ENCODE data around the gene SLC22A23. TPM values are rescaled to one million over a fixed set of nuclear protein-coding genes. Genes with fewer than 3 reads are reported as not detected.

SLC22A23 gene
- total and polyA plus RNA-seq, 2 experiments from 2014 or later = 6.1 to 38.3 TPM

DNA sequence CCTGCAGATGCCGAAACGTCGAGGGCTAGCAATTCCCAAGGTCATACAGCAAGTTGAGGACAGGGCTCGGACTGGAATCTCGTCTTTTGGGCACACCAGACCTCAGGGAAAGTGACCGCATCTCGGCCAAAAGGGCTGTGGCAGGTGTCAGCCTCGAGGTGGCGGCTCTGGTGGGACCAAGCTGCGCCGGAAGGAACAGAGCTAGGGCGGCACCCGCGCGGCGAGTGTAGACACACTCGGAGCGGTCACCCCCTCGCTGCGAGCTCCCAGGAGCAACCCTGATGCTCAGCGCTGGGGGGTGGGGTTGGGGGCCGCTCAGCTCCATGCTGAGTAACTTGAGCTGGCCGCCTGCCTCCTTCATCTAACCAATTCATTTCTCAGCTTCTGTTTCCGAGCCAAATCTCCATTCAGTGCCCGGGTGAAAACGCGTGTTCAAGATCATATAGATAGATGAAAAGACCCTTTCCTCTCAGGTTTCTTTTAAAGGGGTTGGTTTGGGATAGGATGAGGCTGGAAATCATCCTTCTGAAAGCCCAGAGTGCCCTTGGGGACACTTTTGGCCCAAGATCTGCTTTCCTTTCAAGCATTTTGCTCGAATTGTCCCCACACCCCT, 227.2 kb downstream of the SLC22A23 start:
- ATAC-seq (peak; percentile 2), DNase-seq (ENCODE audit: low spot score) (peak; percentile 81)
- peaks cover 50% of the 10 kb centered on the region for H3K4me1 Mint-ChIP-seq
- Histone ChIP-seq H3F3A (replicated peaks; ENCODE audit: low read depth) (peaks cover 34% of the 10 kb centered on the region), H3K9me2 (ENCODE audit: insufficient read depth) (no peaks in the 10 kb centered on the region), H3K27me3 (ENCODE audit: insufficient read depth) (peaks cover 36% of the 10 kb centered on the region), H3K36me3 (ENCODE audit: insufficient read depth) (peaks cover under 1% of the 10 kb centered on the region; the same call in 1 of the 2 replicates), H4K20me1 (replicated peaks; ENCODE audit: insufficient read depth) (peaks cover 17% of the 10 kb centered on the region), H2AFZ (peak overlapping the region; percentile 90), H3K4me1 (ENCODE audit: insufficient read depth) (peaks cover 49% of the 10 kb centered on the region), H3K79me2 (replicated peaks; ENCODE audit: insufficient read depth) (peaks cover 24% of the 10 kb centered on the region), H3K4me3 (peak overlapping the region; percentile 93), H3K4me2 (peak overlapping the region; percentile 96), H3K27ac (ENCODE audit: low read depth) (no peak overlapping the region)
- TF ChIP-seq, protein P1, sequence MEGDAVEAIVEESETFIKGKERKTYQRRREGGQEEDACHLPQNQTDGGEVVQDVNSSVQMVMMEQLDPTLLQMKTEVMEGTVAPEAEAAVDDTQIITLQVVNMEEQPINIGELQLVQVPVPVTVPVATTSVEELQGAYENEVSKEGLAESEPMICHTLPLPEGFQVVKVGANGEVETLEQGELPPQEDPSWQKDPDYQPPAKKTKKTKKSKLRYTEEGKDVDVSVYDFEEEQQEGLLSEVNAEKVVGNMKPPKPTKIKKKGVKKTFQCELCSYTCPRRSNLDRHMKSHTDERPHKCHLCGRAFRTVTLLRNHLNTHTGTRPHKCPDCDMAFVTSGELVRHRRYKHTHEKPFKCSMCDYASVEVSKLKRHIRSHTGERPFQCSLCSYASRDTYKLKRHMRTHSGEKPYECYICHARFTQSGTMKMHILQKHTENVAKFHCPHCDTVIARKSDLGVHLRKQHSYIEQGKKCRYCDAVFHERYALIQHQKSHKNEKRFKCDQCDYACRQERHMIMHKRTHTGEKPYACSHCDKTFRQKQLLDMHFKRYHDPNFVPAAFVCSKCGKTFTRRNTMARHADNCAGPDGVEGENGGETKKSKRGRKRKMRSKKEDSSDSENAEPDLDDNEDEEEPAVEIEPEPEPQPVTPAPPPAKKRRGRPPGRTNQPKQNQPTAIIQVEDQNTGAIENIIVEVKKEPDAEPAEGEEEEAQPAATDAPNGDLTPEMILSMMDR (conservative IDR thresholded peaks at IDR 0.05; ENCODE audit: low read depth in 2 of 2) = peak; percentile 17 to 18; a peak in 1 of 4 replicates
- TF ChIP-seq POLR2AphosphoS5 (IDR thresholded peaks at IDR 0.05; ENCODE audit: low read depth) = peak; percentile 29; the same call in 1 of the 2 replicates
- no peak for TF ChIP-seq JUNB (IDR thresholded peaks at IDR 0.05; ENCODE audit: unreplicated experiment)
- peaks cover 18% of the 10 kb centered on the region for H3K36me3 Mint-ChIP-seq (ENCODE audit: low read depth)
- peaks cover 46% of the 10 kb centered on the region for H3K27me3 Mint-ChIP-seq (ENCODE audit: insufficient read depth, low read depth, poor library complexity)
- peak overlapping the region; percentile 91 for H3K4me3 Mint-ChIP-seq
- no peaks in the 10 kb centered on the region; the same call in 2 of the 3 replicates for H3K9me3 Mint-ChIP-seq
- H3K27ac Mint-ChIP-seq = no peak overlapping the region

DNA sequence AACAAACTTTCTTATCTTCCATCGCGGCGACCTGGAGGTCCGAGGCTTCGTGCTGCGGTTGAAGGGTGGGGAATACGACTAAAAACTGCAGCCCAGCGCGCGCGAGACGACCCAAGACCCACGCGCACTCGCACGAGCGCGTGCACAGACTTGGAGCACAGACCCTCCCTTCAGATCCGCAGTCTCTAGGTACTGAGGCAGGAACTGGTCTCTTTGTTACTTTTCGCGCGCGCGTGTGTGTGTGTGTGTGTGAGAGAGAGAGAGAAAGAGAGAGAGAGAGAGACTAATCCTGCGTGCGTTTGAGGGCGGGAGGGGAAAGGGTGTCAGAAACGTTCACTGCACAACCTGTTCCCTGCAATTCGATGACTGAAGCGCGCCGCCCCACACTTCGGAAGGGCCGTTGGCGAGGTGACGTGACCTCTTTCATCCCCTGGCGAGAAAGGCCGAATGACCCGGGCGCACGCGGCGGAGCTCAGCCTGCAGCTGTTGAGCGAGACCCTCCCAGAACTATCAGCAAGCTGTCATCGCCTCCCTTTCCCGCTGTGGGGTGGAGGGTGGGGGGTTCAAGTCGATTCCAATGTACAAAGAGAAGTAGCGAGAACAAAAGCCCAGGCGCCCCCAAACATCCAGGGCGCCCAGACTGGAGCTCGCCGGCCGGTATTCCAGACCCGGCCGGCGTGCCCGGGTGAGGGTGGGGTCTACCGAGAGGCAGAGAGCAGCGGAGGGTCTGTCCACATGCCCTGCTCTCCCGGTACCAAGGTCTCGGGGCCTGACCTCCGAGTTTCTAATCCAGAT, 227.9 kb downstream of the SLC22A23 start:
- H2AFZ ChIP-seq = peak overlapping the region; percentile 90
- H3K9me3 Mint-ChIP-seq = no peaks in the 10 kb centered on the region; the same call in 2 of the 3 replicates
- DNase-seq (ENCODE audit: low spot score) (peak; percentile 78), ATAC-seq (peak; percentile 0)
- peaks cover 46% of the 10 kb centered on the region for H3K27me3 Mint-ChIP-seq (ENCODE audit: insufficient read depth, low read depth, poor library complexity)
- H3K27ac Mint-ChIP-seq = no peak overlapping the region
- H3K27me3 ChIP-seq (ENCODE audit: insufficient read depth) = peaks cover 36% of the 10 kb centered on the region
- peaks cover 23% of the 10 kb centered on the region for H4K20me1 ChIP-seq (replicated peaks; ENCODE audit: insufficient read depth)
- peaks cover 42% of the 10 kb centered on the region for H3K4me1 ChIP-seq (ENCODE audit: insufficient read depth)
- H3K36me3 ChIP-seq (ENCODE audit: insufficient read depth) = peaks cover 6% of the 10 kb centered on the region
- peak overlapping the region; percentile 93 for H3K4me3 ChIP-seq
- H3K27ac ChIP-seq (ENCODE audit: low read depth) = no peak overlapping the region
- peaks cover 34% of the 10 kb centered on the region for H3F3A ChIP-seq (replicated peaks; ENCODE audit: low read depth)
- TF ChIP-seq ZNF114 (CRISPR knock-in tag; IDR thresholded peaks at IDR 0.05) = no peak
- TF ChIP-seq NANOG (IDR thresholded peaks at IDR 0.05; ENCODE audit: borderline replicate concordance) = no peak
- TF ChIP-seq, protein P1 (conservative IDR thresholded peaks at IDR 0.05; ENCODE audit: low read depth in 2 of 2) = no peak
- no peak for TF ChIP-seq CREB1 (CRISPR knock-in tag; IDR thresholded peaks at IDR 0.05; ENCODE audit: low read depth)
- TF ChIP-seq EZH2phosphoT487 (IDR thresholded peaks at IDR 0.05; ENCODE audit: unreplicated experiment) = no peak
- TF ChIP-seq, protein P2, sequence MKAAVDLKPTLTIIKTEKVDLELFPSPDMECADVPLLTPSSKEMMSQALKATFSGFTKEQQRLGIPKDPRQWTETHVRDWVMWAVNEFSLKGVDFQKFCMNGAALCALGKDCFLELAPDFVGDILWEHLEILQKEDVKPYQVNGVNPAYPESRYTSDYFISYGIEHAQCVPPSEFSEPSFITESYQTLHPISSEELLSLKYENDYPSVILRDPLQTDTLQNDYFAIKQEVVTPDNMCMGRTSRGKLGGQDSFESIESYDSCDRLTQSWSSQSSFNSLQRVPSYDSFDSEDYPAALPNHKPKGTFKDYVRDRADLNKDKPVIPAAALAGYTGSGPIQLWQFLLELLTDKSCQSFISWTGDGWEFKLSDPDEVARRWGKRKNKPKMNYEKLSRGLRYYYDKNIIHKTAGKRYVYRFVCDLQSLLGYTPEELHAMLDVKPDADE (IDR thresholded peaks at IDR 0.05) = no peak
- TF ChIP-seq JUNB (IDR thresholded peaks at IDR 0.05; ENCODE audit: unreplicated experiment) = no peak
- no peak for TF ChIP-seq STAT1 (IDR thresholded peaks at IDR 0.05; ENCODE audit: unreplicated experiment)
- no peak for TF ChIP-seq EZH2 (IDR thresholded peaks at IDR 0.05; ENCODE audit: low read depth, unreplicated experiment)
- no peak for TF ChIP-seq POLR2AphosphoS5 (IDR thresholded peaks at IDR 0.05; ENCODE audit: low read depth)
- TF ChIP-seq ZNF331 (CRISPR knock-in tag; IDR thresholded peaks at IDR 0.05; ENCODE audit: low read depth) = no peak
- TF ChIP-seq, protein P3, sequence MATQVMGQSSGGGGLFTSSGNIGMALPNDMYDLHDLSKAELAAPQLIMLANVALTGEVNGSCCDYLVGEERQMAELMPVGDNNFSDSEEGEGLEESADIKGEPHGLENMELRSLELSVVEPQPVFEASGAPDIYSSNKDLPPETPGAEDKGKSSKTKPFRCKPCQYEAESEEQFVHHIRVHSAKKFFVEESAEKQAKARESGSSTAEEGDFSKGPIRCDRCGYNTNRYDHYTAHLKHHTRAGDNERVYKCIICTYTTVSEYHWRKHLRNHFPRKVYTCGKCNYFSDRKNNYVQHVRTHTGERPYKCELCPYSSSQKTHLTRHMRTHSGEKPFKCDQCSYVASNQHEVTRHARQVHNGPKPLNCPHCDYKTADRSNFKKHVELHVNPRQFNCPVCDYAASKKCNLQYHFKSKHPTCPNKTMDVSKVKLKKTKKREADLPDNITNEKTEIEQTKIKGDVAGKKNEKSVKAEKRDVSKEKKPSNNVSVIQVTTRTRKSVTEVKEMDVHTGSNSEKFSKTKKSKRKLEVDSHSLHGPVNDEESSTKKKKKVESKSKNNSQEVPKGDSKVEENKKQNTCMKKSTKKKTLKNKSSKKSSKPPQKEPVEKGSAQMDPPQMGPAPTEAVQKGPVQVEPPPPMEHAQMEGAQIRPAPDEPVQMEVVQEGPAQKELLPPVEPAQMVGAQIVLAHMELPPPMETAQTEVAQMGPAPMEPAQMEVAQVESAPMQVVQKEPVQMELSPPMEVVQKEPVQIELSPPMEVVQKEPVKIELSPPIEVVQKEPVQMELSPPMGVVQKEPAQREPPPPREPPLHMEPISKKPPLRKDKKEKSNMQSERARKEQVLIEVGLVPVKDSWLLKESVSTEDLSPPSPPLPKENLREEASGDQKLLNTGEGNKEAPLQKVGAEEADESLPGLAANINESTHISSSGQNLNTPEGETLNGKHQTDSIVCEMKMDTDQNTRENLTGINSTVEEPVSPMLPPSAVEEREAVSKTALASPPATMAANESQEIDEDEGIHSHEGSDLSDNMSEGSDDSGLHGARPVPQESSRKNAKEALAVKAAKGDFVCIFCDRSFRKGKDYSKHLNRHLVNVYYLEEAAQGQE (IDR thresholded peaks at IDR 0.05; ENCODE audit: unreplicated experiment) = no peak
- H3K4me3 Mint-ChIP-seq = peak overlapping the region; percentile 91
- peaks cover 50% of the 10 kb centered on the region for H3K4me1 Mint-ChIP-seq
- H3K36me3 Mint-ChIP-seq (ENCODE audit: low read depth) = peaks cover 25% of the 10 kb centered on the region
- peaks cover 24% of the 10 kb centered on the region for H3K79me2 ChIP-seq (replicated peaks; ENCODE audit: insufficient read depth)
- H3K4me2 ChIP-seq = peak overlapping the region; percentile 96
- no peaks in the 10 kb centered on the region for H3K9me2 ChIP-seq (ENCODE audit: insufficient read depth)
